ENCODE data around the gene ATP5MK.
"Not testable (repeated sequence)": the region's sequence is repeated elsewhere in the genome, so short reads cannot be mapped to it uniquely, and the experiment has no call there.

Gene ATP5MK

DNA sequence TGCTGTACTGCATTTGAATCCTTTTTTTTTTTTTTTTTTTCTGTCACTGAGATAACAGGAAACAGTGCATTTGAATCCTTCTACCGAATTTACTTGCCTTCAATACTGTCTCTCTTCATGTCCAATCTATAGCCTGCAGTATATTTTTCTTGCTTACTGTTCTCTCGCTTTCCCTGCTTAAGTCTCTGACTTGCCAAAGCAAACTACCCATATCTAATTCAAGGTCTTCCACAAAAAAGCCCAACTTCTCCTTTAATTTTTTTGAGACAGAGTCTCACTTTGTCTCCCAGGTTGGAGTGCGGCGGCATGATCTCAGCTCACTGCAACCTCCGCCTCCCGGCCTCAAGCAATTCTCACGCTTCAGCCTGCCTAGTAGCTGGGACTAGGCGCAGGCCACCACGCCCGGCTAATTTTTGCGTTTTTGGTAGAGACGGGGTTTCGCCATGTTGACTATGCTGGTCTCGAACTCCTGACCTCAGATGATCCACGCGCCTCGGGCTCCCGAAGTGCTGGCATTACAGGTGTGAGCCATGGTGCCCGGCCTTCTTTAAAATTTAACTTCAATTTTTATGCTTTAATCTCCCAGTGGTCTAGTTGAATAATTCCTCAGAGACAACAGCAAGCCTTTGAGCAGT lies 1.0 kb upstream of the ATP5MK start:
- in situ Hi-C loops (cut with MboI; ENCODE audit: low sequenced_read_pairs): no loop called here

- in situ Hi-C loops (cut with MboI; ENCODE audit: low sequenced_read_pairs): no loop called here
These were observed 463 bp upstream of the ATP5MK start for GRCh38 chr10:103396789-103397087.

DNA sequence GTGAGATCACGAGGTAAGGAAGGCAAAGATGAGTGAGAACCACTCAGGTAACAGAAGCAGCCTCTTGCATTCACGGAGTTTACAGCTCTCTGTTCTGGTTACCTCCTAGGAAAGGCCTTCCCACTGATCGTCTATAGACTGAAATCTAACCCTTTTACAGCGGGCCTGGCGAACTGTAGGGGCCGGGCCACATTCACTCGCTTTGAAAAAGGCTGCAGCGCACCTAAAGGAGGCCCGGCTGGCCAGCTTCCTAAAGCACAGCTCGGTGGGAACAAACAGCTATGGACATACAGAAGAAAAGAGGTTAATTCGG lies 565 bp downstream of the ATP5MK start:
- in situ Hi-C loops (cut with MboI; ENCODE audit: low sequenced_read_pairs): no loop called here

- in situ Hi-C loops (cut with MboI; ENCODE audit: low sequenced_read_pairs): no loop called here
These were observed 2.1 kb downstream of the ATP5MK start for GRCh38 chr10:103394180-103394579.

GRCh38 chr10:103382769-103383168 lies 13.5 kb downstream of the ATP5MK start:
- in situ Hi-C loops (cut with MboI; ENCODE audit: low sequenced_read_pairs): no loop called here

GRCh38 chr10:103374263-103374662 lies 22.0 kb downstream of the ATP5MK start:
- in situ Hi-C loops (cut with MboI; ENCODE audit: low sequenced_read_pairs): no loop called here

DNA sequence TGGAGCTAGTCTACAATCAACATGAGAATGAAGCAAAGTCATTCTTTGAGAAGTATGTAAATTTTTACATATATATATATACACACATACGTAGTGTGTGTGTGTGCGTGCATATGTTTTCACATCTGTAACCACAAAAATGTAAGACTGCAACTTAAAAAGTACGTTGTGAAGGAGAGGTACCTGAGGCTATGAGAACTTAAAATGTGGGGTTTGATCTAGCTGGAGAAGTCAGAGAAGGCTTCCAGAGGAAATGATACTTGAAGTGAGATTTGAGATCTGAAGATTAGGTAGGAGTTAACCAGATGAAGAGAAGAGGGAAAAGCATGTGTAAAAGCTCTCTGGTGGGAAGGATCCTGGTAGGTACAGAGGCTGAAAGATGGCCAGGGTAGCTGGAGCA lies 22.7 kb downstream of the ATP5MK start:
- in situ Hi-C loops (cut with MboI; ENCODE audit: low sequenced_read_pairs): no loop called here

GRCh38 chr10:103367782-103368518 lies 28.3 kb downstream of the ATP5MK start, which contains the start of gene TAF5:
TSS of gene TAF5 (plus strand) at chr10:103367976. CDS start at chr10:103367990, 14 bp downstream.
- in situ Hi-C loops (cut with MboI; ENCODE audit: low sequenced_read_pairs): no loop called here

GRCh38 chr10:103367379-103367781 lies 28.9 kb downstream of the ATP5MK start:
- in situ Hi-C loops (cut with MboI; ENCODE audit: low sequenced_read_pairs): no loop called here

DNA sequence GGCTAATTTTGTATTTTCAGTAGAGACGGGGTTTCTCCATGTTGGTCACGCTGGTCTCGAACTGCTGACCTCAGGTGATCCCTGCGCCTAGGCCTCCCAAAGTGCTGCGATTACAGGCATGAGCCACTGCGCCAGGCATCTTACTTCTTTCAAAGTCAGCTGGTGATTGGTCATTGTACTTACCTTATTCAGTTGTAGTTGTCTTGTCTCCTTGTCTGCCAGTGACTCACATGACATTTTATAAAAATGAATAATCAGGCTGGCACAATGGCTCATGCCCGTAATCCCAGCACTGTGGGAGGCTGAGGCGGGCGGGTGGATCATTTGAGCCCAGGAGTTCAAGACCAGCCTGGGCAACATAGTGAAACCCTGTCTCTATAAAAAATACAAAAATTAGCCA lies 35.5 kb downstream of the ATP5MK start:
- in situ Hi-C loops (cut with MboI; ENCODE audit: low sequenced_read_pairs): not testable (repeated sequence)

DNA sequence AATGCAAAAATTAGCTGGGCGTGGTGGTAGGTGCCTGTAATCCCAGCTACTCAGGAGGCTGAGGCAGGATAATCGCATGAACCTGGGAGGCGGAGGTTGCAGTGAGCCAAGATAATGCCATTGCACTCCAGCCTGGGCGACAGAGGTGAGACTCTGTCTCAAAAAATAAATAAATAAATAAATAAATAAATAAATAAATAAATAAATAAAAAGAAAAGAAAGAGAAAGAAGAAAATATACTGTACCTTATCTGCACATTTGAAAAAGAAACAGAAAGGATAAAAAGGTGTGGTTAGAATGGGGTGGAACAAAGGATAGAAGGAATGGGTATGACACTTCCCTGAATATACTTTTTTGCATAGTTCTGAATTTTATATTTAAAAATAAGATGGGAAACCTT lies 36.8 kb downstream of the ATP5MK start:
- in situ Hi-C loops (cut with MboI; ENCODE audit: low sequenced_read_pairs): not testable (repeated sequence)

- in situ Hi-C loops (cut with MboI; ENCODE audit: low sequenced_read_pairs): no loop called here
These were observed 40.2 kb downstream of the ATP5MK start for GRCh38 chr10:103355906-103356599.

- in situ Hi-C loops (cut with MboI; ENCODE audit: low sequenced_read_pairs): not testable (repeated sequence)
These were observed 41.7 kb downstream of the ATP5MK start for GRCh38 chr10:103354567-103354966.

DNA sequence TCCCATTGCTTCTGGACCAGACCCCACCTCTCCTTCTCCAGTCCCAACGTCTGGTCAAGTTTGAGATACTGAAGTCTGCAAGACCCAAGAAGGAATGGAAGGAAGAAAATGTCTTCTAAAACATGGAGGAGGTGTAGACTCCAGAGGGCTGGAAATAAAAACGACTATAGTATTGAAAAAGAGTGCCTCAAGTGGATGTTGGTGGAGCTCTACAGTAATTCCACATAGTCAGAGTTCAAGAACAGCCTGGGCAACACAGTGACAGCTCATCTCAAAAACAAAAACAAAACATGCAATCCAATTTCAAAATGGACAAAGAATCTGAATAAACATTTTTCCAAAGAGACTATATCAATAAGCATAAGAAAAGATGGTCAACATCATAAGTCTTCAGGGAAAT lies 43.0 kb downstream of the ATP5MK start:
- in situ Hi-C loops (cut with MboI; ENCODE audit: low sequenced_read_pairs): no loop called here

DNA sequence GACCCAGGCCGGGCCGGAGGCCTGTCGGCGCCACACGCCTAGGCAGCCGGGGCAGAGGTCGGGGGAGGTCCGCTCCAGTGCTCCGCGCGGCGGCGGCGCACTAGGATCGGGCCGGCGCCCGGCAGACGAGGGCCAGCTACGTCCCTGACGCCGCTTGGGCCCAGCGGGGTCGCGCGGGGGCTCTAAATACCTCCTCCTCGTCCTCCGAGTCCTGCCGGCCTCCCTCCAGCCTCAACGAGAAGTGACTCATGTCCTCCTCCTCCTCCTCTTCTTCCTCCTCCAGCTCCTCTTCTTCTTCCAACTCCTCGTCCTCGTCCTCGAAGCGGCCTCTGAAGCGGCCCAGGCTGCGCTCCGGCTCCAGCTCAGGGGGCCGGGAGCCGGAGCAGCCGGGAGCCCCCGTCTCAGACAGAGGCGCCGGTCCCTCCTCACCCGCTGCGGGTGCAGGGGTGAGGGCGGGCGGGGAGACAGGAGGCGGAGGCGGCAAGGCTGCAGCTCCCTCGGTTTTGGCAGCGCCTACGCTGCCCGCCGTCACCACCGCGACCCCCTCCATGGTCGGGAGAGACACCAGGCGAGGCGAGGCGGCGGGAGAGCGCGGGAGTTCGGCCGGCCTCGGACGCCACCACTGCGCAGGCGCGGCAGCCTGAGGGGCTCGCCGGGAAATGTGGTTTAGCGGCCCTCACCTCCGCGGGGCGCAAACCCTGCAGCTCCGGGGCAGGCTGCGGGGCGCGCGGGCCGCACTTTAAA lies 45.6 kb downstream of the ATP5MK start, which contains the start of gene PCGF6:
Gene PCGF6 (minus strand): TSS at position 624 of the 744 bp plus-strand sequence. CDS start 74 bp downstream, at position 550.
- in situ Hi-C loops (cut with MboI; ENCODE audit: low sequenced_read_pairs): no loop called here

- in situ Hi-C loops (cut with MboI; ENCODE audit: low sequenced_read_pairs): no loop called here
These were observed 46.1 kb downstream of the ATP5MK start for GRCh38 chr10:103350175-103350516.

Measured in HL-60/S4 treated with retinoic acid at 250 ng/mL for 4 days and 3 days (cell line).